HUDEP-2 (cell line): Measurements from ENCODE around the gene CCP110.
"Not testable (repeated sequence)": the region's sequence is repeated elsewhere in the genome, so short reads cannot be mapped to it uniquely, and the experiment has no call there.

Experiments
- DNase-seq, 76 experiments: peaks; one replicate each; lab custom pipeline; 2025; ENCODE audit not compliant: unreplicated experiment in 76 of 76; lab: John Stamatoyannopoulos, UW

CCP110 gene

GRCh38 chr16:19540241-19540970 is 16.7 kb downstream of the CCP110 start:
- no peak for DNase-seq

DNA sequence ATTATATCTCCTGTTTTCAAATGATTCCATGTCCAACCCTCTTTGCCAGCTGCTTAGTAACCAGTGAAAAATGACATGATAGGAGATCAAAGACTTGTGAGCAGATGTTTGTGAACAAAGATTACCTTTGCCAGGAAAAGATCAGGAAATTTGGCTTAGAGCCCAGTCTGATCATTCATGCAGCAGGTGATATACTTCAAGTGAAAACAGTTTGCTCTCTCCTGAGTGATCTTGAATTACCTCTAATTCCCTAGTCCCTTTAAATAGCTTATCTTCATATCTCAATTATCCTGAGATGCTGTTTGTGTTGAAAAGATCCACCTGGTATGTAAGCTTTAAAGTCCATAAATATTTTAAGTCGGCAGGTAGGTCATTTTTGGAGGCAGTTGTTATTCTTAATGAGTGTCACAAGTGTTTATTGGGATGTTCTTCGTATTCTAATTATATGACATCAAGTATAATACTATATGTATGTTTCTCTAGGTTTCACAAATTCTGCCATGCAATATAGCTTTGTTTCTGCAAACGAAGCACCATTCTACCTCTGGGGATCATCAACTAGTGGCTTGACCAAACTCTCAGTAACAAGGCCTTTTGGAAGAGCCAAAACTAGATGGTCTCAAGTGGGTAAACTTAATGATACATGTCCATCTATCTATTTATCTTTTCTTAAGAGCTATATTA is 18.5 kb downstream of the CCP110 start:
- DNase-seq: no peak

GRCh38 chr16:19543278-19543996 is 19.7 kb downstream of the CCP110 start:
- DNase-seq: not testable (repeated sequence)

GRCh38 chr16:19548144-19548543 is 24.4 kb downstream of the CCP110 start:
- no peak for DNase-seq

DNA sequence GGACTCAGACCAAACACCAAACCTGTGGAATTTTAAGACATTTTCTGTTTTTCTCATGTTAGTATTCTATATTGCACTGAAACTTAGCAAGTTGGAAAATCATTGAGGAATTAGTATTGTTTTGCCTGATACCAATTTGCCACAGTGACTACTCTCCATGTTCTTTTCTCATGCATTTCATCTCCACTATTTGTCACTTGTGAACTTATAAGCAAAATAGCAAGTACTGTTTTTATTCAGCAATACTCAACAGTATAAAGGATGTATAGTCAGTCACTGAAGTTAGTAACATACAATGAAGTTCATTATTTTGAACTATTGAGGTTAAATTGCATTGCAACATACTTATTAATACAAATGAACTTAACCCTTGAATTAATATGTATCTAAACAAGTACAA is 25.9 kb downstream of the CCP110 start:
- no peak for DNase-seq

GRCh38 chr16:19555186-19555937 is 31.6 kb downstream of the CCP110 start, which contains the start of gene VPS35L:
Gene VPS35L (plus strand): TSS chr16:19555703. CDS start chr16:19555730, 27 bp downstream.
- DNase-seq: peak in 75 of 76 experiments; percentile 66 to 98 (median 96)

DNA sequence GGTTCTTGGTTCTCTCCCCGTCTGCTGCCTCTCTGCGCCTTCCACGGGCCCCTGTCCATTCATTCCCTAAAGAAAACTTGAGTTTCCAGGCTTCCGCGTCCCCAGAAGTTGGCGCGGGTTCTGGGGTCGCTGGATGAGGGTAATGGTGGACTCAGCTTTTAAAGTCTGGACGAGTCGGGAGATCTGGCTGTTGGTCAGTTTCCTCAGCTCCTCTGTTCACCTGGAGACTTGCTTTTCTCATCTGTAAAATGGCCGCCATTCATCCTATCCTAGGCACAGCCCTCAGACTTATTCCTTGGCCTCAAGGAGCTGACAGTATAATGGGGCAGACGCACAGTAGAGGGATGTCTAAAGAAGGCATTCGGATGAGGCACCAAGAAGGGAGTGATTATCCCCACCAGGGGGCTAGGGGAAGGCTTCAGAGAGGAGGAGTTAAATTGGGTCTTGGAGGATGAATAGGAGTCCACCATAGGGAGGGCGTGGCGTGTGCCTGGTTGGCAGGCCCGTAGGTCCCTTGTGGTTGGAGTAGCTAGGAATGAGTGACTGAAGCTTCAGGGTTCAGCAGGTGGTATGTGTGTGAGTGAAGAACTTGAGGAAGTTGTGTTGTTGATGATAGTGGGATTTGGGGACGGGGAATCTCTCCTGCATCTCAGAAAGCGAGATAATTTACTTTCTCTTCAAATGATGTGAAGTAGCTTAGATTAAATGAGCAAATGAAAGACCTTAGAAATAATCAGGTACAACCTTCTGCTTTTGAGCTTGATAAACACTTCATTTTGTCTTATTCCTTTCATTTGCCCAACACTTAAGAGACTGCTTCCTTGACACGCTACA is 32.4 kb downstream of the CCP110 start:
- DNase-seq: peak in 73 of 76 experiments; percentile 14 to 84 (median 58)

- peak in 26 of 76 experiments; percentile 1 to 50 (median 20) for DNase-seq
Observed at GRCh38 chr16:19559242-19559910, 35.6 kb downstream of the CCP110 start.

DNA sequence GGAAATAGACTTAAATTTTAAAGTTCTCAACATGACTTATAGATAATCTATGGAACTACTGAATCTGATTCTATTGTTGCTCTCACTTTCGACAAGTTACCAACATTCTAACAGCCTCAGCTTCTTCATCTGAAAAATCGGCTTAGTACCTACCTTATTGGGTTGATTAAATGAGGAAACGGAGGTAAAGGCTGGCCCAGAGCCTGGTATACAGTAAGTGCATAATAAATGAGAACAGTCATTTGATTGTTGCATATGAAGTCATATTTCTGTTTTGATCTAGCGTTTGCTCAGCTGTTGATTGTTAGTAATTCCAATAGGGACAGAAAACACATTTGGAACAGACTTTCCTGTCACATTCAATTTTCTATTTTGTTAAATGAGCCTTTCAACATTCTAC is 36.3 kb downstream of the CCP110 start:
- DNase-seq: no peak

DNA sequence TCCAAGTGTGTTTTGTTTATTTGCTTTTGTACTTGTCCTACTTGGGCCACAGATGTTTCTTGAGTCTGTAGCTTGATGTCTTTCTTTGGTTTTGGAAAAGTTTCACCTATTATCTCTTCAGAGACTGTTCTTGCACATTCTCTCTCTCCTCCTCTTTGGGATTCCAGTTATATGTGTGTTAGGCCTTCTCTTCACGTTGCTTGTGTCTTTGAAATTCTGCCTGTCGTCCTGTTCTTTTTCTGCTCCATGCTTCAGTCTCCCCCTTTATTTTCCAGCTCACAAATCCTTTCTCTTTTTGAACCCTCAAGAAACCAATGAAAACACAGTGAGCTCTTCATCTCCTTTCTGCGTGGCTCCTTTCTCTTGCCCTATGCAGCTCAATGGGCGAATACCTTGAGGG is 39.6 kb downstream of the CCP110 start:
- DNase-seq: no peak

DNA sequence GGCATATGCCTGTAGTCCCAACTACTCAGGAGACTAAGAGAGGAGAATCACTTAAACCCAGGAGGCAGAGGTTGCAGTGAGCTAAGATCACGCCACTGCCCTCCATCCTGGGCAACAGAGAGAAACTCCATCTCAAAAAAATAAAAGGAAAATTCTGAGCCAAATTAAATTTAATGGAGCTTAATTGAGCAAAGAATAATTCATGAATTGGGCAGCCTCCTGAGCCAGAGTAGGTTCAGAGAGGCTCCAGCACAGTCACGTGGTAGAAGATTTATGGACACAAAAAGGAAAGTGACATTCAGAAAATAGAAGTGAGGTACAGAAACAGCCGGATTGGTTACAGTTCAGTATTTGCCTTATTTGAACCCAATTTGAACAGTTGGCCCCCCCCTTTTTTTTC is 42.6 kb downstream of the CCP110 start:
- no peak for DNase-seq

- DNase-seq: no peak
Observed at GRCh38 chr16:19567560-19567959, 43.8 kb downstream of the CCP110 start.

- no peak for DNase-seq
Observed at GRCh38 chr16:19573997-19574396, 50.3 kb downstream of the CCP110 start.

- peak in 48 of 76 experiments; percentile 3 to 77 (median 30) for DNase-seq
Observed at GRCh38 chr16:19574615-19575014, 50.9 kb downstream of the CCP110 start.

GRCh38 chr16:19578378-19578971 is 54.7 kb downstream of the CCP110 start:
- DNase-seq: no peak

GRCh38 chr16:19582050-19582831 is 58.5 kb downstream of the CCP110 start:
- DNase-seq: no peak

DNA sequence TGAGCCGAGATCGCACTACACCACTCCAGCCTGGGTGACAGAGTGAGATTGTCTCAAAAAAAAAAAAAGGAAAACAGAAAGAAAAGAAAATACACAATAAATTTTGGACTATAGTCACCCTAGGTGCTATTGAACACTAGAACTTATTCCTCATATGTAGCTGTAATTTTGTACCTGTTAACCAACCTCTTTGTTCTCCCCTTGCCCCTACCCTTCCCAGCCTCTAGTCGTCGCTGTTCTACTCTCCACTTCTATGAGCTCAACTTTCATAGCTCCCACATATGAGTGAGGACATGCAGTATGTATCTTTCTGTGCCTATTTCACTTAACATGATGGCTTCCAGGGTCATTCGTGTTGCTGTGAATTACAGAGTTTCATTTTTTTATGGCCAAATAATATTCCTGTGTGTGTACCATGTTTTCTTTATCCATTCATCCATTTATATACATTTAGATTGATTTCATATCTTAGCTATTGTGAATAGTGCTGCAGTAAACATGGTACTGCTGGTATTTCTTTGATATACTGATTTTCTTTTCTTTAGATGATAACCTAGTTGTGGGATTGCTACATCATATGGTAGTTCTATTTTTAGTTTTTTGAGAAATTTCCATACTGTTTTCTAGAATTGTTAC is 60.0 kb downstream of the CCP110 start:
- peak in 26 of 76 experiments; percentile 2 to 50 (median 22) for DNase-seq

DNA sequence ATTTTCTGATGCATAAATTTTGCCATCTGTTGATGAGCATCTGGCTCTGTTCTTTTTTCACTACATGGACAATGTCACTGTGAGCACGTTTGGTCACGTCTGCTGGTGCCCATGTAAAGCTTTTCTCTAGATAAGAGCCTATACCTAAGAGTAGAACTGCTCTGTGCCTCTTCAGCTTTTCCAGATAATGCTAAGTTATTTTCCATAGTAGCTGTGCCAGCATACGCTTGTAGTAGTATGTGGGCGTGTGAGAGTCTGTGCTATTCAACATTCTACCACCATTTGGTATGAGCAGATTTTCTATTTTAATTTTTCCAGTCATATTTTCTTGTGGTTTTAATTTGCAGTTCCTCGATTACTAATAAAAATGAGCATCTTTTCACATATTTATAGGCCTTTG is 64.9 kb downstream of the CCP110 start:
- peak in 3 of 76 experiments; percentile 12 to 21 (median 17) for DNase-seq
